B cell (primary cell): ENCODE data around the gene TAF1A.

Experiments
- EZH2 ChIP-seq: IDR thresholded peaks from 2 replicates; pipeline ENCODE4 v1.6.1; 2012; ENCODE audit warnings: borderline replicate concordance, low read depth, mild to moderate bottlenecking, moderate library complexity, low read length; ENCODE audit not compliant: insufficient read depth, poor library complexity, severe bottlenecking
- TF ChIP-seq, protein P1 (sequence below): fragments of 200-600 bp; IDR thresholded peaks from one replicate; pipeline ENCODE4 v1.8.0; 2022; ENCODE audit warnings: antibody characterized with exemption, mild to moderate bottlenecking

DNA sequence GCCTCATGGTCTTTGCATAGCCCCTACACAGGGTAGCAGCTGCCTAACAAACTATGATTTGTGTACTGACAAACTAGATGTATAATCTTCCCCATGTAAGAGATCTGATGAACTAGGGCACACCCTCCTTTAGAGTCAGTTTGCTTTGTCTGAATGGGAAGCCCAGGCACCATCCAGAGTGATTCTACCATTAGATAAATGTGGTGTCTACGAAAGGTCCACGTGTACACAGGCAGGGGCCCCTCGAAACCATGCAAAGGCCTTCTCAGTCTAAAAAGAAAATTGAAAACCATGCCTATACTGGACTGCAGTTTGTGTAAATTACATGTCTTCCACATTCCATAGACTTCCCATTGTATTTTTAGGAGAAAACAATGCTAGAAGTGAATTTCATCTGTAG lies 60.6 kb downstream of the TAF1A start:
- TF ChIP-seq, protein P1, sequence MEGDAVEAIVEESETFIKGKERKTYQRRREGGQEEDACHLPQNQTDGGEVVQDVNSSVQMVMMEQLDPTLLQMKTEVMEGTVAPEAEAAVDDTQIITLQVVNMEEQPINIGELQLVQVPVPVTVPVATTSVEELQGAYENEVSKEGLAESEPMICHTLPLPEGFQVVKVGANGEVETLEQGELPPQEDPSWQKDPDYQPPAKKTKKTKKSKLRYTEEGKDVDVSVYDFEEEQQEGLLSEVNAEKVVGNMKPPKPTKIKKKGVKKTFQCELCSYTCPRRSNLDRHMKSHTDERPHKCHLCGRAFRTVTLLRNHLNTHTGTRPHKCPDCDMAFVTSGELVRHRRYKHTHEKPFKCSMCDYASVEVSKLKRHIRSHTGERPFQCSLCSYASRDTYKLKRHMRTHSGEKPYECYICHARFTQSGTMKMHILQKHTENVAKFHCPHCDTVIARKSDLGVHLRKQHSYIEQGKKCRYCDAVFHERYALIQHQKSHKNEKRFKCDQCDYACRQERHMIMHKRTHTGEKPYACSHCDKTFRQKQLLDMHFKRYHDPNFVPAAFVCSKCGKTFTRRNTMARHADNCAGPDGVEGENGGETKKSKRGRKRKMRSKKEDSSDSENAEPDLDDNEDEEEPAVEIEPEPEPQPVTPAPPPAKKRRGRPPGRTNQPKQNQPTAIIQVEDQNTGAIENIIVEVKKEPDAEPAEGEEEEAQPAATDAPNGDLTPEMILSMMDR = no peak
- no peak for TF ChIP-seq EZH2
